ENCODE results near the gene OGFOD3. TPM values are rescaled to one million over a fixed set of nuclear protein-coding genes. Genes with fewer than 3 reads are reported as not detected.
"Not testable (repeated sequence)": the region's sequence is repeated elsewhere in the genome, so short reads cannot be mapped to it uniquely, and the experiment has no call there.

The OGFOD3 gene
- polyA plus RNA-seq, 1 donor = 20.9 TPM

DNA sequence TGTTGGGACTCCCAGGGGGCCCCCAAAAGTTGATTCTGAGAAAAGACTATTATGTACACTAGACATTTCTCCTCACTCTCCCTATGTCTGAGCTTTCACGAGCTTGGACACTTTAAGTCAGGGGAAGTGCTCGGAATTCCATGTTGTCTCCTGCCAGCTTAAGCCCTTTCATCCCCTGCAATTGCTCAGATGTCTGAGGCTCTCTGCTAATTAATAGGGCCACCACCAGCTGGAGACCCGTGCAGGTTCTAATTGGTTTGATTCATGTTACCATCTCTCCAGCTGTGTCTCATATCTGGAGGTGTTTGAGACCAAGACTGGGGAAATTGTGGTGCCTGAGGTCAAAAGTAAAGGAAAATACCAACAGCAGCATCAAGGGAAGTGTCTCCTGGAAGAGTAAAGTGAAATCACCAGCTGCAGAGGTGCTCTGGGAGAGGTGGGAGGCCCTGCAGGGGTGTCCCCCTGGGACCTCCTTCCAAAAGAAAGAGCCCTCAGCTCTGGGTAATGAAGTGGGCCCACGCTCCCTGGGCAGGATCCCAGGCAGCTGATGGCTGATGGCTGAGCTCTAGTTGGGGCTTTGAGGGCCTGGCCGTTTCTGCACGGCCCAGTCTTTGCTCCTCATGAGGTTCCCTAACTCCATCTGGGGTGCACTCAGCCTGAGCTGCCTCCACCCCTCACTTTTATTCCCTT, 52.6 kb downstream of the OGFOD3 start:
- peaks cover 9% of the 10 kb centered on the region for H3K4me1 ChIP-seq (ENCODE audit: control insufficient read depth, insufficient read depth, low read length)
- H3K9me3 ChIP-seq (ENCODE audit: control insufficient read depth, low read depth, low read length) = peaks cover under 1% of the 10 kb centered on the region
- H3K27me3 ChIP-seq (ENCODE audit: control insufficient read depth, insufficient read depth, low read length) = peaks cover 19% of the 10 kb centered on the region
- no peak for DNase-seq
- H3K4me3 ChIP-seq (ENCODE audit: low read length) = no peak overlapping the region
- no peak overlapping the region for H3K27ac ChIP-seq (ENCODE audit: low read length)
- H3K36me3 ChIP-seq (ENCODE audit: control insufficient read depth, insufficient read depth, low read length) = no peaks in the 10 kb centered on the region
- no CpG with 5 or more reads among the region's 6 CpGs for WGBS (ENCODE audit: insufficient coverage, low lambda C conversion rate)

DNA sequence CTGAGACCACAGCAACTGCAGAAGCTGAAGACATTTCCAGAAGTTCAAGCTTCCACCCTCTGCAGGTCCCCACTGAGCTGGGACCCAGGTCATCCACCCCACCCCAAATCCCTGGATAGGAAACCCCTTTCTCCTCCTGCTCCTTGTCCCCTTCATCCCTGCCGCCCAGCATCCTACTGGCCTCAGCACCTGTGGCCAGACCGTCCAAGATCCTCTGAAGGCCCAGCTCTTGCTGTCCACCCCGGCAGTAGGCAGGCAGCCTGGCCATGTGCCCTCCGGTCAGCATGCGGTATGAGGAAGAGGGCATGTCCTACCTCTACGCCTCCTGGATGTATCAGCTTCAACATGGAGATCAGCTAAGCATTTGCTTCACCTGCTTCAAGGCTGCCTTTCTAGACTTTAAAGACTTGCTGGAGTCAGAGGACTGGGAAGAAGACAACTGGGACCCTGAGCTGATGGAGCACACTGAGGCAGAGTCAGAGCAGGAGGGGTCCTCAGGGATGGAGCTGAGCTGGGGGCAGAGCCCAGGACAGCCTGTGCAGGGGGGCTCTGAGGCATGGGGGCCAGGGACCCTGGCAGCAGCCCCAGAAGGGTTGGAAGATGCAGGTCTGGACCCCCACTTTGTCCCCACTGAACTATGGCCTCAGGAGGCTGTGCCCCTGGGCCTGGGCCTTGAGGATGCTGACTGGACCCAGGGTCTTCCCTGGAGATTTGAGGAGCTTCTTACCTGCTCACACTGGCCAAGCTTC, 56.3 kb downstream of the OGFOD3 start:
- Histone ChIP-seq H3K27me3 (ENCODE audit: control insufficient read depth, insufficient read depth, low read length) (peaks cover 12% of the 10 kb centered on the region), H3K36me3 (ENCODE audit: control insufficient read depth, insufficient read depth, low read length) (no peaks in the 10 kb centered on the region), H3K4me3 (ENCODE audit: low read length) (no peak overlapping the region), H3K4me1 (ENCODE audit: control insufficient read depth, insufficient read depth, low read length) (peaks cover 4% of the 10 kb centered on the region), H3K9me3 (ENCODE audit: control insufficient read depth, low read depth, low read length) (peaks cover 3% of the 10 kb centered on the region), H3K27ac (ENCODE audit: low read length) (no peak overlapping the region)
- no peak for DNase-seq
- no CpG with 5 or more reads among the region's 6 CpGs for WGBS (ENCODE audit: insufficient coverage, low lambda C conversion rate)

DNA sequence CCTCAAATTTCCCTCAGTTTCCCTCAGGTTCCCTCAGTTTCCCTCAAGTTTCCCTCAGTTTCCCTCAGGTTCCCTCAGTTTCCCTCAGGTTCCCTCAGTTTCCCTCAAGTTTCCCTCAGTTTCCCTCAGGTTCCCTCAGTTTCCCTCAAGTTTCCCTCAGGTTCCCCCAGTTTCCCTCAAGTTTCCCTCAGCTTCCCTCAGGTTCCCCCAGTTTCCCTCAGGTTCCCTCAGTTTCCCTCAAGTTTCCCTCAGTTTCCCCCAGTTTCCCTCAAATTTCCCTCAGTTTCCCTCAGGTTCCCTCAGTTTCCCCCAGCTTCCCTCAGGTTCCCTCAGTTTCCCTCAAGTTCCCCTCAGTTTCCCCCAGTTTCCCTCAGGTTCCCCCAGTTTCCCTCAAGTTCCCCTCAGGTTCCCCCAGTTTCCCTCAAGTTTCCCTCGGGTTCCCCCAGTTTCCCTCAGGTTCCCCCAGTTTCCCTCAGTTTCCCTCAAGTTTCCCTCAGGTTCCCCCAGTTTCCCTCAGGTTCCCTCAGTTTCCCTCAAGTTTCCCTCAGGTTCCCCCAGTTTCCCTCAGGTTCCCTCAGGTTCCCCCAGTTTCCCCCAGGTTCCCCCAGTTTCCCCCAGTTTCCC, 58.8 kb downstream of the OGFOD3 start:
- not testable (repeated sequence) for H3K9me3 ChIP-seq (ENCODE audit: control insufficient read depth, low read depth, low read length); H3K4me3 ChIP-seq (ENCODE audit: low read length); H3K27ac ChIP-seq (ENCODE audit: low read length); DNase-seq; H3K4me1 ChIP-seq (ENCODE audit: control insufficient read depth, insufficient read depth, low read length); H3K36me3 ChIP-seq (ENCODE audit: control insufficient read depth, insufficient read depth, low read length)
- peaks cover 22% of the 10 kb centered on the region for H3K27me3 ChIP-seq (ENCODE audit: control insufficient read depth, insufficient read depth, low read length)
- WGBS (ENCODE audit: insufficient coverage, low lambda C conversion rate) = 100% methylated on average over 1 of the region's 1 CpG

DNA sequence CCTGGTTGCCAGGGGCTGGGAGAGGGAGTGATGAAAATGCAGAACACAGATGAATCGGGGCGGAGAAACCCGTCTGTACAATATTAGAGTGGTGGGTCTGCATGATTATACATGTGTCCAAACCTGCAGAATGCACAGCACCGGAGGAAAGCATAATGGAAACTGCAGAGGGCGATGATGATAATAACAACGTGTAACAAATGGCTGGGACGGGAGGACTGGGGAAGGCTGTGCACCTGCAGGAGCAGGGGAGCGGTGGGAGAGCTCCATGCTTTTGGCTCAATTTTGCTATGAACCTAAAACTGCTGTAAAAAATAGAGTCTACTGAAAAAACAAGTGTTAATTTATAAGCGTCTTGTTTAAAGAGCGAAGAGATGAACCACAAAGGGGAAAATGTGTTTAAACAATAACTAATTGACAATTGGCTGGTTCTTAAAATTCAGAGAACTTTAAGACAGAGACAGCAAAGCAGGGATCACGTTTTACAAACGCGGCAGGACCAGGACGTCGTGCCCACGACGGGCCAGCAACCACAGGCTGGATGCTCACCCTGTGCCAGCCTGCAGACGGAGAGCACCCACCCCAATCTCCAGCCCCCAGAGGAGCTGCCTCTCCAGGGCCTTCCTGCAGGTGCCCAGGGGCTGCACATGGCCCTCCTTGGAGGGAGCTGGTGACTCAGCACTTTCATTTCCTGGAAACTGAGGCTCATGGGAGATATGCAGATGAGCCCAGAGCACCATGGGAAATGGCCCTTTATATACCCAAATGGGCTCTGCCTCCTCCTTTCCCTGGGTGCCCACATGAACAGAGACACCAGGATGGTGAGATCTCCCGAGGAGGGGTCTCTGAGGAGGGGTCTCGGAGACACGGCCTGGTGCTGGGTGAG, 59.7 kb downstream of the OGFOD3 start, which contains the start of gene TEX19:
TEX19 (plus strand) TSS at position 783 of the 886 bp plus-strand sequence. CDS start 2,904 bp downstream, outside the sequence.
- no peak for DNase-seq
- WGBS (ENCODE audit: insufficient coverage, low lambda C conversion rate) = 82% methylated on average over 3 of the region's 21 CpGs
- no peaks in the 10 kb centered on the region for H3K4me1 ChIP-seq (ENCODE audit: control insufficient read depth, insufficient read depth, low read length)
- H3K27me3 ChIP-seq (ENCODE audit: control insufficient read depth, insufficient read depth, low read length) = peaks cover 22% of the 10 kb centered on the region
- H3K4me3 ChIP-seq (ENCODE audit: low read length) = no peak within 1 kb of the TSS
- no peaks in the 10 kb centered on the region for H3K36me3 ChIP-seq (ENCODE audit: control insufficient read depth, insufficient read depth, low read length)
- H3K27ac ChIP-seq (ENCODE audit: low read length) = no peak within 1 kb of the TSS
- H3K9me3 ChIP-seq (ENCODE audit: control insufficient read depth, low read depth, low read length) = peaks cover 3% of the 10 kb centered on the region

DNA sequence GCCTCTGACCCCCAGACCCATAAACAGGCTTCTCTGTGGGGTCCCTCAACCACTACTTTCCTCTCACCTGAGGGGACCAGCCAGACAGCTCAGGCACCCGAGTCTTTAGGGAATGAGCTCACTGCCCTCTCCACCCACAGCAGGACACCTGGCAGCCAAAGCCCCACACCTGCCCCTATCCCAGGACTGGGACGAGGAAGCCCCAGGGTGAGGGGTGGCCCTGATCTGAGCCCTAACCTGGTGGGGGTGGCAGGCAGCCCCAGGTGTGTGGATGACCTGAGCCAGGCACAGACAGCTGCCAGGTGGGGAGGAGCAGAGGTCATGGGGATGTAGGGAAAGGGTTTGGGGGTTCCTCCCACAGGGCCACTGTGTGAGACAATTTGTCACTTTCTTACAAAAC, 61.0 kb downstream of the OGFOD3 start:
- H3K9me3 ChIP-seq (ENCODE audit: control insufficient read depth, low read depth, low read length) = peaks cover 3% of the 10 kb centered on the region
- peaks cover 22% of the 10 kb centered on the region for H3K27me3 ChIP-seq (ENCODE audit: control insufficient read depth, insufficient read depth, low read length)
- no peaks in the 10 kb centered on the region for H3K36me3 ChIP-seq (ENCODE audit: control insufficient read depth, insufficient read depth, low read length)
- H3K4me3 ChIP-seq (ENCODE audit: low read length) = no peak overlapping the region
- no peak overlapping the region for H3K27ac ChIP-seq (ENCODE audit: low read length)
- DNase-seq = no peak
- H3K4me1 ChIP-seq (ENCODE audit: control insufficient read depth, insufficient read depth, low read length) = no peaks in the 10 kb centered on the region
- WGBS (ENCODE audit: insufficient coverage, low lambda C conversion rate) = no CpG with 5 or more reads among the region's 2 CpGs

DNA sequence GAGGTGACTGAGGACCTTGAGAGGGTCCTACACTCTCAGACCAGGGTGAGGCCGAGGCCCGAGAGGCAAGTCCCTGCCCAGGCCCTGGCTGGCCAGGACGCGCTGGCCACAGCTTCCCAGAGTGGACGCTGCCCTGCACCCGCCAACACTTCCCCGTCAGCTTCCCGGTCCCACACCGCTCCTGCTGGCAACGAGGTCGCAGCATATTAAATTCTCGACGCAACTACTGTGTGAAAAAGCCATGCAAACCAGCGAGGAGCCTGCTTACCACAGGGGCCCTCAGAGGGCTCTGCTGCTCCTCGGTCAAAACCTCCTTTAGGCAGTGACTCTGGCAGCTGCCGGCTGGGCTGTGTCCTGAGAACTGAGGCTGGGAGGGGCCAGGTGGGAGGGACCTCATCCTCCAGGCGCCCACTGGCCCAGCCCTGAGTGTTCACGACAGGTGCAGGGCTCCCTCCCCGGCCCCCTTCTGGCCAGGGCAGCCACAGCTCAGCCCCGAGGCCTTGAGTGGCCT, 61.5 kb downstream of the OGFOD3 start:
- H3K27me3 ChIP-seq (ENCODE audit: control insufficient read depth, insufficient read depth, low read length) = peaks cover 22% of the 10 kb centered on the region
- H3K4me3 ChIP-seq (ENCODE audit: low read length) = no peak overlapping the region
- WGBS (ENCODE audit: insufficient coverage, low lambda C conversion rate) = 53% methylated on average over 3 of the region's 20 CpGs
- peaks cover 3% of the 10 kb centered on the region for H3K9me3 ChIP-seq (ENCODE audit: control insufficient read depth, low read depth, low read length)
- no peak overlapping the region for H3K27ac ChIP-seq (ENCODE audit: low read length)
- H3K4me1 ChIP-seq (ENCODE audit: control insufficient read depth, insufficient read depth, low read length) = no peaks in the 10 kb centered on the region
- no peak for DNase-seq
- H3K36me3 ChIP-seq (ENCODE audit: control insufficient read depth, insufficient read depth, low read length) = no peaks in the 10 kb centered on the region

DNA sequence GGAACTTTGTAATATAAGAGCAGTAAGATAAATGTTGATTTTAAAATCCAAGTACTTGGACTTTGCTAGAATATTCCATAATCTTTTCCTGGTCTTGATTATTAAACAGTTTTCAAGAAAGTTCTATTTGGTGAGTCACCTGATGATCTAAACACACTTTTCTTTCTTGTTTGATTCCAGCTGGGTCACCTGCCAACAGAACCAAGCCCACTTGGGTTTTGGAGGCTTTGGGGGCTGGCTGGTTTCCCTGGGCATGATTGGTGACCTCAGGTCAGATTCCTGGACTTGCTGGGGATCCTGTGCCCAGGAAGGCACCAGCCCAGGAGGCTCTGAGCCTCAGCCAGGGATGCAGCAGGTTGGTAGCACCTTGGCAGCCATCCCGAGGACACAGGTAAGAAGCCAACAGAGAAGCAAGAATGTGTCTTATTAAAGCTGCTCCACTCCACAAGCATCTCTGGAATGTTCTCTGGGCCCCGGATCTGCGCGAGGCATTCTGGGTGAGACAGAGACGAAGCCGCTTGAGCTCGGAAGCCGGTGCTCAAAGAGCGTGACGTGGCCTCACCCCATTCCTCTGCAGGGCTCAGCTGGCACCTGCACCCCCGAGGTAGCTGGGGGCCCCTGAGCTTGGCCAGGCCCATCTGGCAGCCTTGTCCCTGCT, 62.5 kb downstream of the OGFOD3 start:
- DNase-seq = no peak
- H3K27ac ChIP-seq (ENCODE audit: low read length) = no peak overlapping the region

DNA sequence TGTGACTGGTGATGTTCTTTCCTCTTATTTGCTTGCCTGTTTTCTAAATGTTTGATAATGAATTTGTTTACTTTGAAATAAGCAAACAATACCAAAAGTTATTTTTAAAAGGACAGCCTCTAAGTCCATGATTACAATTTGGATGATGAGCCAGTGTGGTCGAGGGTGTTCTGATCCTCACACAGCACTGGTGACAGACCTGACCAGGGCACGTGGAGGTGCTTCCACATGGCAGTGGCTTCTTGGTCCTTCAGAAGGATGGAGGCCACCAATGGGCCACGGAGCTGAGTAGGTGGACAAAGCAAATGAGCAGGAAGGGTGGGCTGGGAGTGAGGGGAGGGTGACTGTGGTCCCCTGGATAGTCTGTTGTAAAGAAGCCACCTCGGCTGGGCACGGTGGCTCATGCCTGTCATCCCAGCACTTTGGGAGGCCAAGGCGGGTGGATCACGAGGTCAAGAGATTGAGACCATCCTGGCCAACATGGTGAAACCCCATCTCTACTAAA, 63.5 kb downstream of the OGFOD3 start:
- H3K9me3 ChIP-seq (ENCODE audit: control insufficient read depth, low read depth, low read length) = peaks cover 3% of the 10 kb centered on the region
- H3K4me3 ChIP-seq (ENCODE audit: low read length) = no peak overlapping the region
- H3K27ac ChIP-seq (ENCODE audit: low read length) = no peak overlapping the region
- H3K4me1 ChIP-seq (ENCODE audit: control insufficient read depth, insufficient read depth, low read length) = no peaks in the 10 kb centered on the region
- no peak for DNase-seq
- no peaks in the 10 kb centered on the region for H3K36me3 ChIP-seq (ENCODE audit: control insufficient read depth, insufficient read depth, low read length)
- no CpG with 5 or more reads among the region's 7 CpGs for WGBS (ENCODE audit: insufficient coverage, low lambda C conversion rate)
- peaks cover 22% of the 10 kb centered on the region for H3K27me3 ChIP-seq (ENCODE audit: control insufficient read depth, insufficient read depth, low read length)

More for the DNA sequence above, 62.5 kb downstream of the OGFOD3 start:
- Histone ChIP-seq H3K36me3 (ENCODE audit: control insufficient read depth, insufficient read depth, low read length) (no peaks in the 10 kb centered on the region), H3K4me3 (ENCODE audit: low read length) (no peak overlapping the region), H3K4me1 (ENCODE audit: control insufficient read depth, insufficient read depth, low read length) (no peaks in the 10 kb centered on the region), H3K27me3 (ENCODE audit: control insufficient read depth, insufficient read depth, low read length) (peaks cover 22% of the 10 kb centered on the region), H3K9me3 (ENCODE audit: control insufficient read depth, low read depth, low read length) (peaks cover 3% of the 10 kb centered on the region)
- no CpG with 5 or more reads among the region's 11 CpGs for WGBS (ENCODE audit: insufficient coverage, low lambda C conversion rate)

DNA sequence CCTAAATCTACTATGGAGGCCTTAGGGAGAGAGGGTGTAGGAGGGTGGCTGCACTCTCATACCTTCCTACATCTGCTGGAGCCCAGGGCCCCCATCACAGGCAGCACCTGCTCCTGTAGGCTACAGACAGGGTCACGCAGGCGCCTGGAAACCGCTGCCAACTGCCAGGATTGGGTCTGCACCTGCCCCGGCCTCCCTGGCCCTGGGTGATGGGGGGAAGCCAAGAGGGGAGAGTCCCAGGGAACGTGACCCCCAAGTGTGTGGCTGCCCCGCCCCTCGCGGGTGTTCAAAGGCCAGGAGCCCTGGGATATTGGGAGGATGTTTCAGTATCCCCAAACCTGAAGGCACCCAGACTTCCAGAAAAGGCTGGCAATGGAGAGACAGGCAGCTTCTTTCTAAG, 64.9 kb downstream of the OGFOD3 start:
- H3K4me1 ChIP-seq (ENCODE audit: control insufficient read depth, insufficient read depth, low read length) = no peaks in the 10 kb centered on the region
- no peak overlapping the region for H3K27ac ChIP-seq (ENCODE audit: low read length)
- no peak for DNase-seq
- H3K27me3 ChIP-seq (ENCODE audit: control insufficient read depth, insufficient read depth, low read length) = peaks cover 13% of the 10 kb centered on the region
- H3K9me3 ChIP-seq (ENCODE audit: control insufficient read depth, low read depth, low read length) = no peaks in the 10 kb centered on the region
- no peaks in the 10 kb centered on the region for H3K36me3 ChIP-seq (ENCODE audit: control insufficient read depth, insufficient read depth, low read length)
- H3K4me3 ChIP-seq (ENCODE audit: low read length) = no peak overlapping the region
- no CpG with 5 or more reads among the region's 8 CpGs for WGBS (ENCODE audit: insufficient coverage, low lambda C conversion rate)
